NCI-H2171 treated with DMSO at 0.1 percent for 48 hours (cell line): ENCODE measurements around the gene RBM33.
"Not testable (repeated sequence)": the region's sequence is repeated elsewhere in the genome, so short reads cannot be mapped to it uniquely, and the experiment has no call there.

ENCODE experiments used
- DNase-seq: peaks from one replicate; lab custom pipeline; 2025; lab: John Stamatoyannopoulos, UW

RBM33 gene

DNA sequence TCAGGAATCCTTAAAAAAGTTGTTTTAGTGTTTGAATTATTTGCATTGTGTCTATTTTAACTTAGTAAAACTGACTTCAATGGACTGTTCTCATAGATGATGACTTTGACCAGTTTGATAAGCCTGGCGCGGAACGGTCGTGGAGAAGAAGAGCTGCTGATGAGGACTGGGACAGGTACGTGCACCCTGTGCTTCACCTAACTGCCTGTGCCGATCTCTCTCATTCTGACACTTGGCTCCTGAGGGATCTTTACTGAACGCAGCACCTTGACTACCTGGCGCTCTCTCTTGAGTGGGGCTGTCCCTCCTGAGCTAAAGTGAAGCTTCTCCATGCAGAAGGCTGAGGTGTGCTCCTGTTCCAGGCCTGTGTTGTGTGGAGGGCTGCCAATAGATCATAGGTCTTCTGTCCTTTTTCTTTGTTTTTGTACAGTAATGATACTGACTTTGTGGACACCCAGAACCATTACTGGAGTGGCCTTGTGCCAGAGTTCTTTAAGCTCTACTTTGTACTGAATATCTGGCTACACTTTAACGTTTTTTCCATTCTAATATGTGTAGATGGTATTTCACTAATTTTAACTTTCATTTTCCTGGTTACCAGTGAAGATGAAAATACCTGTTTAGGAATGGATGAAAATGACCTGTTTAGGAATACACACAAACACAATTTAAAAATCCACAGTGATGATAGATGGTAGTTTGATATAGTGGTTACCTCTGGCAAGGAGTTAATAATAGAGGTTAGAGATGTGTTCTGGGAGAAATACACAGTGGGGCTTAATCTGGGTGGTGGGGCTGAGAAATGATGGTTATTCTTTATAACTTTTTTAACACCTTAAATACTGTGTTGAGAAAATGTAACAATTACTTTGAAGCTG, 20.9 kb downstream of the RBM33 start:
- no peak for DNase-seq

DNA sequence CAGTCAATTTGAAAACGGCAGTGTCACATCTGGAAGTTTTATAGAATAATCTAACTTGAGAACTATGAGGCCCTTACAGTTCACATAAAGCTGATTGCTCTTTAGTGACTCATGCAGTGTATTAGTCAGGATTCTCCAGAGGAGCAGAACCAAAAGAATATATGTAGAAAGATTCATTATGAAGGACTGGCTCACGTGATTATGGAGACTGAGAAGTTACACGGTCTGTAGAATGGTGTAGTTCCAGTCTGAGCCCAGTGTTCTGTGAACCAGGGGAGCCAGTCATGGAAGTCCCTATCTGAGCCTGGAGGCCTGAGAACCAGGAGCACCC, 21.5 kb downstream of the RBM33 start:
- no peak for DNase-seq

DNA sequence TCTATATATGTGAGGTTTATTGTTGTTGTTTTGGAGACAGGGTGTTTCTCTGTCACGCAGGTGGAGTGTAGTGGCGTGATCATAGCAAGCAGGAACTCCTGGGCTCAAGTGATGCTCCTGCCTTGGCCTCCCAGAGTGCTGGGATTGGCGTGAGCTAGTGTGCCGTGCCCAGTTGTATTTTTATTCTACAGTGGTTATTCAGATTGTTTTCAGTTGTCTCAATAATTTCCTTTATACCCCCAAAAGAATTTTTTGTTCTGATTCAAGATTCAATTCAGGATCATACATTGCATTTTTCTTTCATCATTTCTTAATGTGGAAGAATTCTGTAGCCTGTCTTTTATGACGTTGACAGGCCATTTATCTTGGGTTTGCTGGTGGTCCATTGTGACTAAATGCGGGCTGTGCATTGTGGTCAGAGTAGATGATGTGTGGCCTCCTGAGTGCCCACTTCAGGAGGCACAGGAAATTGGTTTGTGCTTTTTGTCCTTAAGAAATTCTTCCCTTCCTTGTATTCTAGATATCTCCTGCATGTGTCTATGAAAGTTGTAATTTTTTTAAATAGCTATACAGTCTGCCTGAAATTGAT, 22.9 kb downstream of the RBM33 start:
- no peak for DNase-seq

DNA sequence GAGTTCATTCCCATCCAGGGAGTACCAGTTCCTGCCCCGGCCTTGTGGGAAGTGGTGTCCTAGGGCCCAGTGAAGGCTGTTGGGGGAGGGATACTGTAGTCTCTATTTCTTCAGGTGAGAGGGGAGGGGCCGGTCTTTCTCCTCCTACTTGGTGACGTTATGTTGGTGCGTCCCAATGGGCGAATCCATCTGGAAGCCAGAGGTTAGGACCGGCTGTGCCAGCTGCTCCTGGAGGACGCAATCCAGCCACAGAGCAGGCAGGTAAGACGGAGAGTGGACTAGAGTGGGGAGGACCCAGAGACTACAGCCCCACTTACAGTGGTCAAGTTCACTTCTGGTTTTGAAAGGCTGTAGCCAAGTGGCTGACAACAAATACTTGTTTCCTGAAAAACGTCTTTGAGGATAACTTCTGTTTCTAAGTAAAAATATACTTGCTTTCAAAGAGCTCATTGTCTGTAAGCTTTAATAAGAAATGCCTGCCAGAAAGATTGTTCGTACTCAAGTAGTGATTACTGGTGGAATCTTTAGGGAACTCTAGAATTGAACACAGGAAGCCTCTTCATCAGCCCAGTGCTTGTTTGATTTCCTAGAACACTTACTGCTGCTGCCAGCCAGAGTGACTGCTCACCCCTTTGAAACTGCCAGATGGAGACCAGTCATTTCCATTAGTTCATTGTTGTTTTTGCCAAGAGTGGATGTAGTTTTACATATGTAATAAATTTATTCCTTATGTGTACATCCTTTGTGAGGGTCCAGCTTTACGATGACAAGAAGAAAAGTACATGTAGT, 25.4 kb downstream of the RBM33 start:
- peak; percentile 40 for DNase-seq

DNA sequence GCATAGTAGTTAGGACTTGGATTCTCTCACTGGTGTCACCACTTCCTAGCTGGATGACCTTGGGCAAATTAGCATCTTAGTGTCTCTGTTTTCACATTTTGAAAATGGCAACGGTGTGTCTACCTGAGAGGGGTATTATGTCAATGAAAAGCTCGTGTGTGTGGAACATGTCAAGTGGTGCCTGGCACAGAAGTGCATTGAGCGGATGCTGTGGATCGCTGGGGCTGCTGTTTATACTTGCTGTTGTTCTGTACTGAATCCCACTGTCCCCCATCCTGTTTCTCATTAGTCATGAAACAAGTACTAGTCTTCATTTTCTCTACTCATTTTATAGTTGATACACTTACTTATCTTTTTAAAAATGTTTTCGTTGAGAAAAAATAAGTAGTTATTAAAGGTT, 26.1 kb downstream of the RBM33 start:
- DNase-seq = peak; percentile 40

DNA sequence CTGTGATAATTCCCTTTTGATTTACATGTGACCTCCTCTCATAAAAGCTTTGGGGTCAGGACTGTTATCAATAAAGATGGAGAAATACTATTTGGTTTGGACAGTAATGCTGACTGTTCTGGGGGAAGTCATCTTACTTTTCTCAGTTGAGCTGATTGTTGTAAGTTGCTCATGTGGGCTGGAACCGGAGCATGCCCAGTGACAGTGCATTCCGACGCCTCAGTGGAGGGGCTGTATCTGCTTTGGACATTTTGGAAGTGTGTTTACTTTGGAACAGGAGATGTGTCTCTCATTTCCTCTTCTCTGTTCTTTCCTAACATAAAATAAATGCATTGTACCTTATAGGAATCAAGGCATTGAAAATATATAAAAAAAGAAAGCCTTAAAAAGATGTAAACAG, 30.1 kb downstream of the RBM33 start:
- no peak for DNase-seq

DNA sequence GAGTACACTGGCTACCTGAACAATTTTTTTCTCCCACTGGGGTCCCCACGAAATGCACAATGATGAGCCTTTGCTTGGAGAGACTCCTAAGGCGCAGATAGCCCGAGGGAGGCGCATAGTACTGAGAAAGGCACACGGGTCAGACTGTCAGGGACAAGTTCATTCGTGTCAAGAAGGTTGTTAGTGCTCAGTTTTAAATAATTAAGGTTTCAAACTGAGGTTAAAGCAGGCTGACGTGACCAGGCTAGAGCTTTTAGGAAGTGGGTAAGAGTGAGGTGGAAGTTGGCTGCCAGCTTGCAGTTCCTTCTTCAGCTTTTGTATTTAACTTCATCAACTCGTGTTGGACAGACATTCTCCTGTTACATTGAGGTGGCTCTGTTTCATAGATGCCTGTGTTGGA, 31.6 kb downstream of the RBM33 start:
- DNase-seq = no peak

DNA sequence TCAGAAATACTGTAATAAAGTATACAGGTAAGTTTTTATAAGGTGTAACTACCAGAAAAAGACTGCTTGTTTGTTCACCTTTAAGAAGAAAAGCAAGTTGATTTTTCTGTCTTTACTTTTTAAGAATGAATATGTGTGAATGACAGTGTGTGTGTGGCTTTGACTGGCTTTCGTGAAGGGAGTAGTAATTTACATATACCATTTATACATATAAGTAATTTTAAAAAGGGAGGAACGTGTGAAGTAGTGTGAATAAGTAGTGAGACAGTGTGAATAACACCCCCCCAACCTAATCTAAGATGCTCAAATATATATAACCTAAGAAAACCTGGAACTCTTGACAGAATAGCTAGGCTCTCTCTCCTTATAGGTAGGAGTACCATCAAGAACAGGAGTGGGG, 33.2 kb downstream of the RBM33 start:
- DNase-seq = no peak

DNA sequence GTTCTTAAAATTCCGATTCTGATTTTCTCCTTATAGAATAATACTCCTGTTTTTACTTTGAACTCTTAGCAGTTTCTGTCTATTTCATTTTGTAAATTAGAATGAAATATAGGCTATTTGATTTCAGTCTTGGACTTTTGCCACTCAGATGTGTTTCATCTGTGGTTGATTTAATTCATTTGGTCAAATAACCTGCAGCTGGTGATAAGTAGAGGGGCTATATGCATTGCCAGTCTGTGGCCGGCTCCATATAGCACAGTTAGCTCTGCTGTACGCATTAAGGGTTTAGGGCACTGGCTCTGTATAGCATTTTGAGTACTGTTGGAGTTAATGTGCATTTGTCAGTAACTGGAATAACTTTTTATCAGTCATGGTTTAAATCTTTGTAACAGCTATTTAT, 35.7 kb downstream of the RBM33 start:
- DNase-seq = no peak

DNA sequence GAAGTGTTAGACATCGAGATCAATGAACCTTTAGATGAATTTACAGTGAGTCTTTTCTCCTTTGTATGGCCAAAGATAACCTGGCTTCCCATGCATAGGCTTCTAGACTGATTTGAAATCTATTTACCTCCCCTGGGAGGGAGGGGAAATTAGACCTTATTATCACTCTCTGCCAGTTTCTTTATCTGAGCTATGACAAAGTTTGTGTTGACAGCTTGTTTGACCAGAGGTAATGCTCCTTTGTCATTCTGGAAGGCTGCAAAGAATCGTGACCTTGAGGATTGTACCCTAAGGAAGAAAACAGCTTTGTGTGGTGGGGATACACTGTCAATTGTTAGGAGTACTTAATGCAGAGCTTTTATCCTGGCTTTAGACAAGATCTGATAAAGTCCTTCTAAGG, 36.4 kb downstream of the RBM33 start:
- no peak for DNase-seq

DNA sequence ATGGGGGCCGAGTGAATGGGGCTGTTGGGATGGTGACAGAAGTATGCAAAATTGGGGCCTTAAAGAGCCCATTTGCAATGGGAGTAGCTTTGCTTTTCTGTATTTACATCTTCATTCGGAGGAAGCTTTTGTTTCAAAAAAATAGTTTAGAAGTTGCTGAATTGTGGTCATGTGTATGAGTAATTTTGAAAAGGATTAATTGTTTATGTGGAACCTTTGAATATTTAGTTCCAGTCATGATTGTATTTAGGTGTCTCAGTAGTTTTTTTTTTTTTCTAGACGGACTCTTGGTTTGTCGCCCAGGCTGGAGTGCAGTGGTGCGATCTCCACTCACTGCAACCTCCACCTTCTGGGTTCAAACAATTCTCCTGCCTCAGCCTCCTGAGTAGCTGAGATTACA, 37.2 kb downstream of the RBM33 start:
- no peak for DNase-seq

DNA sequence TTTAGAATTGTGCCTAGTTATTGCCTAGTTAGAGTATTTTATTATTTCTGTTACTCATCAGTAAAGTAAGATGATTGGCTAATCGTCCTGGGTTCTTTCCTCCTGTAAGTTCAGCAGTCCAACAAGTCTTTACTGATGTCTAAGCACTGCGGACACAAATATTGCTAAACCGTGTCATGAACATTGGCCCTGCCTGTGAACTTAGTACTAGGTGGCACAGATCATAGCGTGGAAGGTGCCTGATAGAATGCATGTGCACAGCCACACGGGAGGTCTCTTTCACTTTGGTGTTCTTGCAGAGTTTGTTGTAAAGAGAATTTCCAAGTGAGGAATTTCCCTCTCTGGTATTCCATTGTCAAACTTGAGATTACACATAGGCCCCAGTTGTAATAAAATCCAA, 38.0 kb downstream of the RBM33 start:
- DNase-seq = no peak

DNA sequence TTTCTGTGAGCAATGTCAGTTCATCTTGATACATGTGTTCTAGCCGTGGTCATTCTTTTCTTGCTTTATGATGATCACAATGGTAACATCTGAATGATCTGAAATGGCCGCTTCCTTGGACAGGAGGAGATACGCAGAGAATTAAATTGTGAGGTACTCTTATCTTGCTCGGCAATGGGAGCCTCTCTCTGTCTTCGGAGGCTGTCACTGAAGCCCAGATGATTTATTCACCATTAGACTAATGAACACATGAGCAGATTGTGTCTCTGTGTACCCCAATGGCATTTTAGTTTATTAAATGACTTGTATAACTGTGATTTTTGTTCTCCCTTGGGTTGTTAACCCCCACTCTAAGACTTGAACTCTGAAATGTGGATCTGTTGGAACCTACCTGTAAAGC, 38.6 kb downstream of the RBM33 start:
- DNase-seq = no peak

DNA sequence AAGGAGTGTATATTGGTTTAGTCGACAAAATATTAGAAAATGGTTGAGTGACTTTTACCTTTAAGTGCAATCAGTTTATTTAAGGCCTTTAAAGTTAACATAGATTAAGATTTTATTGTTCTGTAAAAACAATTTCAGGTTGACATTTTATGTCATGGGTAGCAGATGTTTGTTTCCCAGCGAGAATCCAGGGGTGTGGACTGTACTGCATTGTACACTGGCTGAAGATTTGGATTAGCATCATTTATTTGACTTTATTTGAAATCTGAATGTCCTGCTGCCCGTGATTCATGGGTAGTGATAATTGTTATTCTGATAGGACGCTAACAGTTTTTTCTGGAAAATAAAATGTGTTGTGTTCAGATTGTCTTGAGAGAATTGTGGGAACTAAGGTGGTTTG, 39.3 kb downstream of the RBM33 start:
- no peak for DNase-seq

DNA sequence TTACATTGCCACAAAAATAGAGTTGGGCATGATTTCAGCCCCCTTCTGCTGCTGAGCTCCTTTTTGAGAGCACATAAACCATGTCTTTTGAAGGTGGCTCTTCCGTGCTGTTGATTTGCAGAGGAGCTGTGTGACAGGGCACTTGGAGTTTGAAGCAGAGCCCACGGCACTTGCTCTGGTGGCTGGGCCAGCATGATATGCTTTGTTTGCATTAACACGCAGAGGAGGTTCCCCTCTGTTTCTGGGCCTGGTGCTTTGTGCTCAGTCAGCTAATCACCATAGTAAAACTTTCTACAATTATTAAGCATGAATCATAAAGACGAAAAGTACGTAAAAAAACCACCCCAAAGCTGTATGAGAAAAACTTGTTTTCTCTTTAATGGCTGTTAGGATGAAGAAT, 40.1 kb downstream of the RBM33 start:
- no peak for DNase-seq

DNA sequence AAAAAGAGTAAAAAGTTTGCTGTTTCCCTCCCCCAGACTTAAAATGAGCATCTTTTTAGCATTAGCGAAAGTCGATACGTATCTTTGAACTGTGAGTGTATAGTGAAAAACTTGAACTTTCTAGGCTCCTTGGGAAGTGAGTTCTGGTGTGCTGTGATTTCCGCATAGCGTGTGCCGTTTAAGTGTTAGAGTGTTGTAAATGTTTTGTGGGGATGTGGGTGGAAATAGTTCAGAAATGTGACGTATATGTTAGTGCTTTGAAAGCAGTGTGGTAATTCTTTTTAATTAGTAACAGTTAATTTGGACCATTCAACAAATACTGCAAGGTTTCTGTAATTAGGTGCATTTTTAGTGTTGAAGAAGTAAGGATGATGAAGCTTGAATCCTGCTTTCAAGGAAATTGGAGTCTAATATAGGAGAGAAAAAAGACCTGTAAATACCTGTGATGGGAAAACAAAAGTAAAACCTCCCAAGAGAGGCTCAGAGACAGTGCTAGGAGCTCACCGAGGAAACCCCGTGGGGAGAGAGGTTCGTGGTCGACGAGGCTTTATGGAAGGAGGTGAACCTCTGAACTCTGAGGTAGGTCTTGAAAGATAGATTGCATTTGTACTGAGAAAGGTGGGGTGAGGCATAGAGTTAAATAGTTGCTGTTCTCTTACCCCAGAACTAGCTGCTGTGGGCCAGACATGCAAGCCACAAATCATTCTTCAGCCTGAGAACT, 40.8 kb downstream of the RBM33 start:
- no peak for DNase-seq

DNA sequence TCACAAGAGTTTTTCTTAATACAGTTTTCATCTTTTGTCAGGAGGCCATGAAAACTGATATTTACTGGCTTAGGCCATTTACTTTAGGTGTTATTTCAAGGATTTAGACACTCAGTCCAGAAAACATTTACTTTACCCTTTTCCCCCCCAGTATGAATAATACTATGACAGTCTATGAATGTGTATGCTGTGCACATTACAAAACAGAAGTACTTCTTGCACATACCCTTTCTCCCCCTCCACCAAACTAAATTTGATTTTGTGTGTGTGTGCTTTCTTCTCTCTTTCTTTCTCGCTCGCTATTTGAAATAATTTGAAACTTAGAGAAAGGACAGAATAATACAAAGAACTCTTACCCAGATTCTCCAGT, 41.3 kb downstream of the RBM33 start:
- no peak for DNase-seq

DNA sequence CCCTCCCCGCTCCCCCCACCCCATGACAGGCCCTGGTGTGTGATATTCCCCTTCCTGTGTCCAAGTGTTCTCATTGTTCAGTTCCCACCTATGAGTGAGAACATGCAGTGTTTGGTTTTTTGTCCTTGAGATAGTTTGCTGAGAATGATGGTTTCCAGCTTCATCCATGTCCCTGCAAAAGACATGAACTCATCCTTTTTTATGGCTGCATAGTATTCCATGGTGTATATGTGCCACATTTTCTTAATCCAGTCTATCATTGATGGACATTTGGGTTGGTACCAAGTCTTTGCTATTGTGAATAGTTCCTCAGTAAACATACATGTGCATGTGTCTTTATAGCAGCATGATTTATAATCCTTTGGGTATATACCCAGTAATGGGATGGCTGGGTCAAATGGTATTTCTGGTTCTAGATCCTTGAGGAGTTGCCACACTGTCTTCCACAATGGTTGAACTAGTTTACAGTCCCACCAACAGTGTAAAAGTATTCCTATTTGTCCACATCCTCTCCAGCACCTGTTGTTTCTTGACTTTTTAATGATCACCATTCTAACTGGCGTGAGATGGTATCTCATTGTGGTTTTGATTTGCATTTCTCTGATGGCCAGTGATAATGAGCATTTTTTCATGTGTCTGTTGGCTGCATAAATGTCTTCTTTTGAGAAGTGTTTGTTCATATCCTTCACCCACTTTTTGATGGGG, 42.3 kb downstream of the RBM33 start:
- DNase-seq = not testable (repeated sequence)

DNA sequence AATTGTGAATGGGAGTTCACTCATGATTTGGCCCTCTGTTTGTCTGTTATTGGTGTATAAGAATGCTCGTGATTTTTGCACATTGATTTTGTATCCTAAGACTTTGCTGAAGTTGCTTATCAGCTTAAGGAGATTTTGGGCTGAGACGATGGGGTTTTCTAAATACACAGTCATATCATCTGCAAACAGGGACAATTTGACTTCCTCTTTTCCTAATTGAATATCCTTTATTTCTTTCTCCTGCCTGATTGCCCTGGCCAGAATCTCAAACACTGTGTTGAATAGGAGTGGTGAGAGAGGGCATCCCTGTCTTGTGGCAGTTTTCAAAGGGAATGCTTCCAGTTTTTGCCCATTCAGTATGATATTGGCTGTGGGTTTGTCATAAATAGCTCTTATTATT, 43.8 kb downstream of the RBM33 start:
- not testable (repeated sequence) for DNase-seq

DNA sequence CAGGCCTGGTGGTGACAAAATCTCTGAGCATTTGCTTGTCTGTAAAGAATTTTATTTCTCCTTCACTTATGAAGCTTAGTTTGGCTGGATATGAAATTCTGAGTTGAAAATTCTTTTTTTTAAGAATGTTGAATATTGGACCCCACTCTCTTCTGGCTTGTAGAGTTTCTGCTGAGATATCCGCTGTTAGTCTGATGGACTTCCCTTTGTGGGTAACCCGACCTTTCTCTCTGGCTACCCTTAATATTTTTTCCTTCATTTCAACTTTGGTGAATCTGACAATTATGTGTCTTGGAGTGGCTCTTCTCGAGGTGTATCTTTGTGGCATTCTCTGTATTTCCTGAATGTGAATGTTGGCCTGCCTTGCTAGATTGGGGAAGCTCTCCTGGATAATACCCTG, 46.2 kb downstream of the RBM33 start:
- not testable (repeated sequence) for DNase-seq

DNA sequence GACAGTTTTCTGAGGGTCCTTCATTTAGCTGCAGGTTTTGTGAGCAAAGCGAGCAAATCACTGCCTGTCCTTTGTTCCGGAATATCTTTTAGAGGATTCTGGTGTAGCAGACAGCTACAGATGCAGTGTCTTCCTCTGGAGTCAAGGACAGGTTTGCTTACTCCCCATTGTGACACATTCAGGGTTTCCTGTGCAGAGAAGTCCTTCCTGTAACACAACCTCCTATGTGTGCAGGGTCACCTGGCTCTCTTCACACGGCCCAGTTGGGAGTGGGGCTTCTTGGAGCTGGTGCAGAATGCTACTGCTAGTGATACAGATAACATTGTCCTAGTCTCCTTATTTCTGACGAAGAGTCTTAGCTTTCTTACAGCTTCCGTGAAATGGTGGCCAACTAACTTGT, 47.9 kb downstream of the RBM33 start:
- DNase-seq = no peak

DNA sequence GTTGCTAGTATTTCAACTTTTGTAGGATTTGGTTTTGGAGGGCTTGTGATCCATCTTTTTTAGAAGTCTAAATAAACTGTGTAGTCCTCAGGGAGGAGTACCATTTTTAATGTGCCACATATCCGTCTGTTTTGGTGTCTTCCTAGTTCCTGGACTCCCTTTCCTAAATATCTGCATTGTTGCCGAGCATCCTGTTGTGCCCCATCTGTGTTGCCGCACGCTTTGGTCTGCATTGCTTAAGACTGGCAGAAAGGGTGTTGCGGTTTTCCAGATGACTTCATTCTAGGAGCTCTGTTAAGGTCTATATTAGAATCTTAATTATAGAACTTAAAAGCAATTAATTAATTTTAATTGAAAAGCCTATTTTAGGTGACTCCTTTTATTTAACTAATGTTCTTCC, 49.4 kb downstream of the RBM33 start:
- peak; percentile 10 for DNase-seq
